H1 (cell line): Measurements from ENCODE around the gene VWA2.

Experiments used
- CBX5 ChIP-seq: fragments of 300-800, 300-1000 bp; sonication (generic); IDR thresholded peaks from 2 replicates; pipeline ENCODE4 v1.7.1; 2016; ENCODE audit warnings: antibody characterized with exemption, low read length, low read depth
- HDAC2 ChIP-seq, 2 experiments: fragments of 300-600 bp in 1 of 2; sonication (generic) in 1 of 2; IDR thresholded peaks; 2 replicates each; pipeline ENCODE4 v1.6.1; 2011 to 2012; ENCODE audit warnings: low read depth in 2 of 2, low read length in 2 of 2, mild to moderate bottlenecking in 2 of 2, moderate library complexity in 2 of 2, borderline replicate concordance in 1 of 2, inconsistent platforms in 1 of 2
- MAFK ChIP-seq: IDR thresholded peaks from 2 replicates; pipeline ENCODE4 v1.6.1; 2012; ENCODE audit warnings: low read depth, mild to moderate bottlenecking, improper control_type of control experiment, low read length
- MAX ChIP-seq: IDR thresholded peaks from 2 replicates; pipeline ENCODE4 v1.6.1; 2012; ENCODE audit warnings: inconsistent platforms
- NRF1 ChIP-seq: IDR thresholded peaks from 2 replicates; pipeline ENCODE4 v1.6.1; 2011; ENCODE audit warnings: mild to moderate bottlenecking, low read depth, low read length, improper control_type of control experiment
- POLR2AphosphoS5 ChIP-seq: IDR thresholded peaks from 2 replicates; pipeline ENCODE4 v1.6.1; 2011; ENCODE audit warnings: low read depth, low read length
- RAD21 ChIP-seq, 2 experiments: IDR thresholded peaks in 1 of 2; conservative IDR thresholded peaks in 1 of 2; 2 replicates each; pipeline ENCODE4 v1.6.1; 2011; ENCODE audit warnings: low read depth in 2 of 2, low read length in 2 of 2, improper control_type of control experiment in 1 of 2, inconsistent platforms in 1 of 2, mild to moderate bottlenecking in 1 of 2, moderate library complexity in 1 of 2
- SRF ChIP-seq: IDR thresholded peaks from 2 replicates; pipeline ENCODE4 v1.6.1; 2011; ENCODE audit warnings: mild to moderate bottlenecking, low read depth, low read length, moderate library complexity
- TF ChIP-seq, protein P1 (sequence below), 3 experiments: IDR thresholded peaks; 1 replicate in 2 of 3; 2 replicates in 1 of 3; pipeline versions ENCODE4 v1.5.1 to v1.6.1; 2011; ENCODE audit warnings: low read length in 3 of 3, mild to moderate bottlenecking in 3 of 3, inconsistent platforms in 2 of 3, low read depth in 1 of 3, moderate library complexity in 1 of 3; ENCODE audit not compliant: insufficient read depth in 1 of 3; ENCODE audit errors: control extremely low read depth in 1 of 3

DNA sequence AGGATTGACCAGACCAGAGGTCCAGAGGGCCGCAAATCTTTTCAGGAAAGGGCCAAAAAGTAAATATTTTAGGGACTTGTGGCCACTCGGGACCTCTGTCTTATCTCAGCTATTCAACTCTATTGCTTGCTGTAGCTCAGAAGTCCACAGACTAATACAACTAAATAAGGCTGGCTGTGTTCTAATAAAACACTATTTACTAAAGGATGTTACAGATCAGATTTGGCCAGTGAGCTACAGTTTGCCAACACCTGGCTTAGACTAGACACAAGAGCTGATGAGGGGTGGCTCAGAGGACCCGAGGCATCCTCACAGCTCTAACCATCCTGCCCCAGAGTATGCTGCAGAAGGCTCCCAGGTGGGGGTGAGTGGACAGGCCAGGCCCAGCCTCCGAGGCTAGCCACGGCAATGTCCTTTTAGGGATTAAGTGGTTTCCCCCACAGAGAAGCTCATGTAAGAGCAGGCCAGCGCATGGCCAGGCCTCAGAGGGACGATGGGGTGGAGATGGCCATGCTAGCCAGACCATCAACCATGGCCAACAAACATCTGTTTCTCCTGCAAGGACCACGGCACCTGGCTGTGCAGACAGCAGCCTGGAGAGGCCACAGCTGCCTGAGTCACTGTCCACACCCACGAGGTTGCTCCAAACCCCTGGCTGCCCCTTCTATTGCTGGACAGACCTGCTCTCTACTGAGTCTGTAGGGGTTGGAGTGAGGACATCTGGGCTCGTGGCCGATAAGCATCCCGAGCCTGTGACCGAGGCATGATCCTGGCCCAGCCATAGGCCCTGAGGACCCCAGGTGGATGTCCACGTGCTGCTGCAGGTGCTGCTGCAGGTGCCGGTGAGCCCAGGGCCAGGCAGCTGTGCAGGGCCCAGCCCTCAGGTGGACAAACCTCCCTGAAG is 88.7 kb downstream of the VWA2 start:
- TF ChIP-seq, protein P1, sequence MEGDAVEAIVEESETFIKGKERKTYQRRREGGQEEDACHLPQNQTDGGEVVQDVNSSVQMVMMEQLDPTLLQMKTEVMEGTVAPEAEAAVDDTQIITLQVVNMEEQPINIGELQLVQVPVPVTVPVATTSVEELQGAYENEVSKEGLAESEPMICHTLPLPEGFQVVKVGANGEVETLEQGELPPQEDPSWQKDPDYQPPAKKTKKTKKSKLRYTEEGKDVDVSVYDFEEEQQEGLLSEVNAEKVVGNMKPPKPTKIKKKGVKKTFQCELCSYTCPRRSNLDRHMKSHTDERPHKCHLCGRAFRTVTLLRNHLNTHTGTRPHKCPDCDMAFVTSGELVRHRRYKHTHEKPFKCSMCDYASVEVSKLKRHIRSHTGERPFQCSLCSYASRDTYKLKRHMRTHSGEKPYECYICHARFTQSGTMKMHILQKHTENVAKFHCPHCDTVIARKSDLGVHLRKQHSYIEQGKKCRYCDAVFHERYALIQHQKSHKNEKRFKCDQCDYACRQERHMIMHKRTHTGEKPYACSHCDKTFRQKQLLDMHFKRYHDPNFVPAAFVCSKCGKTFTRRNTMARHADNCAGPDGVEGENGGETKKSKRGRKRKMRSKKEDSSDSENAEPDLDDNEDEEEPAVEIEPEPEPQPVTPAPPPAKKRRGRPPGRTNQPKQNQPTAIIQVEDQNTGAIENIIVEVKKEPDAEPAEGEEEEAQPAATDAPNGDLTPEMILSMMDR (IDR thresholded peaks at IDR 0.05; ENCODE audit: control extremely low read depth in 1 of 3, insufficient read depth in 1 of 3, low read depth in 1 of 3, low read length in 3 of 3), result no peak
- TF ChIP-seq MAX (no peak), SRF (no peak), HDAC2 (IDR thresholded peaks at IDR 0.05; ENCODE audit: borderline replicate concordance in 1 of 2, low read depth in 2 of 2, low read length in 2 of 2) (no peak), CBX5 (no peak), RAD21 (IDR thresholded peaks at IDR 0.05 in 1 of 2, conservative IDR thresholded peaks at IDR 0.05 in 1 of 2; ENCODE audit: low read depth in 2 of 2, low read length in 2 of 2) (no peak), NRF1 (no peak), MAFK (no peak), POLR2AphosphoS5 (no peak)
